Loucy (cell line): ENCODE results near the gene CCDC70.

ENCODE experiments used
- EZH2phosphoT487 ChIP-seq: fragments of 200-600 bp; IDR thresholded peaks from 2 replicates; pipeline ENCODE4 v1.6.1; 2018; ENCODE audit warnings: antibody characterized with exemption, mild to moderate bottlenecking, moderate library complexity, borderline replicate concordance
- TF ChIP-seq, protein P1 (sequence below): fragments of 200-600 bp; sonication (generic); conservative IDR thresholded peaks from 2 replicates; pipeline ENCODE4 v1.5.1; 2014; ENCODE audit warnings: mild to moderate bottlenecking, antibody characterized with exemption, low read length

DNA sequence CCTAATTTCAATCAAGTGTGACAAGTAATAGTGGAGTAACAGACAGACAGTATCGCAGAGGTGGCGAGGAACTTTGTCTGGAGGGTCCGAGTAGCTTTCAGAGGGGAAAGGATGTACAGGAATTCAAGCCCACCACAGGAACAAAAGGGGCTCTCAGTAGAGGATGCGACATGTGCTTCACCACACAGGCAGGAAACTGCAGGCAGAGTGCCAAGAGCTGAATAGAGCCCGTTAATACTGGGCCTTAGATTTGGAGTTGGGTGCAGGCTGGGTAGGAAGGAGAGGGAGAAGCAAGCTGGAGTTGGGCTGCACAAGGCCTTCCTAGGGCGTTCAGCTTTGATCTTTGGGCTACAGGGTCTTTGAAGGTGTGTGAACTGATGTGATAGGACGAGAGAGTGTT, 1.2 kb downstream of the CCDC70 start:
- TF ChIP-seq, protein P1, sequence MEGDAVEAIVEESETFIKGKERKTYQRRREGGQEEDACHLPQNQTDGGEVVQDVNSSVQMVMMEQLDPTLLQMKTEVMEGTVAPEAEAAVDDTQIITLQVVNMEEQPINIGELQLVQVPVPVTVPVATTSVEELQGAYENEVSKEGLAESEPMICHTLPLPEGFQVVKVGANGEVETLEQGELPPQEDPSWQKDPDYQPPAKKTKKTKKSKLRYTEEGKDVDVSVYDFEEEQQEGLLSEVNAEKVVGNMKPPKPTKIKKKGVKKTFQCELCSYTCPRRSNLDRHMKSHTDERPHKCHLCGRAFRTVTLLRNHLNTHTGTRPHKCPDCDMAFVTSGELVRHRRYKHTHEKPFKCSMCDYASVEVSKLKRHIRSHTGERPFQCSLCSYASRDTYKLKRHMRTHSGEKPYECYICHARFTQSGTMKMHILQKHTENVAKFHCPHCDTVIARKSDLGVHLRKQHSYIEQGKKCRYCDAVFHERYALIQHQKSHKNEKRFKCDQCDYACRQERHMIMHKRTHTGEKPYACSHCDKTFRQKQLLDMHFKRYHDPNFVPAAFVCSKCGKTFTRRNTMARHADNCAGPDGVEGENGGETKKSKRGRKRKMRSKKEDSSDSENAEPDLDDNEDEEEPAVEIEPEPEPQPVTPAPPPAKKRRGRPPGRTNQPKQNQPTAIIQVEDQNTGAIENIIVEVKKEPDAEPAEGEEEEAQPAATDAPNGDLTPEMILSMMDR, result no peak
- TF ChIP-seq EZH2phosphoT487, result no peak
